ENCODE data around the gene TMEM42.
A peak's percentile ranks its signal among the peaks of the same experiment; 100 is the strongest.

TMEM42 gene

DNA sequence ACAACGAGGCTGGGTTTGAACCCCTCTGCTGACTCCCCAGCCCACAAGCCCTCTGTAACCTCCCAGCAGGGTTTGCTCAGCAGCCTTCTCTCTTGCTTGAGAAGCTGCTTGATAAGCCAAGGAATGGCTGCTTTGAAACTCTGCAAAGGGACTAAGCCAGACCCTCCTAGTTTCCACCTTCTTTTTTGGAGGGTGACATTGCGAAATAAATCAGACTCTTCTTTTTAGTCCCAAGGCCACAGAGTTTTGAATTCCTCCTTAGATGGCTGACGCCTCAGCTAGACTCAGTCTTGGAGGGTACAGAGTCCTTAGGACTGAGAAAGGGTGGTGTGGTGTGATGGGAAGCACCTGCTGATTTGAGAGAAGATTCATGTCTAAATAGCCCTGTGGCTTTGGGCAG is 13.9 kb downstream of the TMEM42 start:
- no peak for DNase-seq

GRCh38 chr3:44877333-44877732 is 15.6 kb downstream of the TMEM42 start:
- no peak for DNase-seq

DNA sequence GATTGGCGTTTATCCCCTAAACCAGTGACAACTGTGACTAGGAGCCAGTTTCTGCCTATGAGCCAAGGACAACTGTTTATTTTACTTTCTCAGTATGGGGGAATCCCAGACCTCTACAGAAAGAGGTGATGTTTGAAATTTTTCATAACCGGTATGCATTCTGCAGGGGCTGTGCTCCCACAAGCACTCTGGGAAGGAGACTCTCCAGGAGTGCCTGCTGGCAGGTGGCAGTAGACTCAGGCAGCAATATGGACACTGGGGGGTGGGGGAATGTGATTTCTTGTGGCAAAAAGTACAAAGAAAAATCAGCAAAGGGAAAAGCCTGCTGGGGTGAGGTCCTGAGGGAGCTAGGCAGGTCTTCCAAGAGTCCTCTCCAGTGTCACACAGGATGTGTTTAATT is 18.6 kb downstream of the TMEM42 start:
- no peak for DNase-seq

DNA sequence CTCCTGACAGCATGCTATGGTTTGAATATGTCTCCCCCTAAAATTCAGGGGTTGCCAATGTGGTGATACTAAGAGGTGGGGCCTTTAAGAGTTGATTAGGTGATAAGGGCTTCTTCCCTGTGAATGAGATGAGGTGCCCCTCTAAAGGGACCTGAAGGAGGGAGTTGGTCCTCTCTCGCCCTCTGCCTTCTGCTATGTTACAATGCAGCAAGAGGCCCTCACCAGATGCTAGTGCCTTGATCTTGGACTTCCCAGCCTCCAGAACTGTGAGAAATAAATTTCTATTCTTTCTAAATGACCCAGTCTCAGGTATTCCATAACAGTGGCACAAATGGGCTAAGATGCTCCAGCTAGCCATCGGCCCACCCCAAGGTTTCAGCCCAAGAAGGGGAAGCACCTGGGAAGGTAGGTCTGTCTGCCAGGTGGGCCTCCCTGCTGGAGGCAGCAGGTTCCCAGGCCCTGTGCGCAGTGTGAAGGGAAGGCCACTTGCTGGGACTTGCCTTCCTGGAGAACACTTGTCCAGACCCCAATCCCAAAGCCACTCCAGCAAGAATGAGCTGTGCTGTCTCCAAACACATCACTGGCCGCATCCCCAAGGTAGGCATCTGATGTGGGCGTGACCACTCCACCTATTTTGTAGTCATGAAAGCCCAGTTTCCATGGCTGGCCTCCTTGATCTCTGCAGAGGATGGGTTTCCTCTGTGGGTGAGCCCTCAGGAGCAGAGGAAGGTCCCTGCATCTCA is 21.7 kb downstream of the TMEM42 start:
- DNase-seq, result no peak

DNA sequence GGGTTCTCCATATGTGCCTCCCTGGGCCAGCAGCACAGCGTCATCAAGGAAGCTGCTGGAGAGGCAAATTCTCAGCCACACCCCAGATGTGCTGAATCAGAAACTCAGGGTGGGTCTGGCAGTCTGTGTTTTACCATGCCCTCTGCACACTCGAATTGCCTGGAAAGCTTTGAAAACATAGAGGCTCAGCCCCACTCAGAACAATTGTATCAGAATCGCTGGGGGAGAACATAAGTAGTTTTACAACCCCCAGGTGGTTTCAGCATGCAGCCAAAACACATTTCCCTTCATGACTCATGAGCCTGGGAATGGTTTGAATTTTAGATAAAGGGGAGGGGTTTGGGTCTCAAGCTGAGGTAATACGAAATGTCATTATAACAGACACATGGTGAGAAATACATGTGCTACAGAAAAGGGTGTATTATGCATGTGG is 22.3 kb downstream of the TMEM42 start:
- no peak for DNase-seq

GRCh38 chr3:44885618-44886017 is 23.9 kb downstream of the TMEM42 start:
- no peak for DNase-seq

- DNase-seq, result no peak
Observed at GRCh38 chr3:44886561-44886960, 24.8 kb downstream of the TMEM42 start.

GRCh38 chr3:44887101-44887500 is 25.4 kb downstream of the TMEM42 start:
- no peak for DNase-seq

- no peak for DNase-seq
Observed at GRCh38 chr3:44890258-44890657, 28.5 kb downstream of the TMEM42 start.

DNA sequence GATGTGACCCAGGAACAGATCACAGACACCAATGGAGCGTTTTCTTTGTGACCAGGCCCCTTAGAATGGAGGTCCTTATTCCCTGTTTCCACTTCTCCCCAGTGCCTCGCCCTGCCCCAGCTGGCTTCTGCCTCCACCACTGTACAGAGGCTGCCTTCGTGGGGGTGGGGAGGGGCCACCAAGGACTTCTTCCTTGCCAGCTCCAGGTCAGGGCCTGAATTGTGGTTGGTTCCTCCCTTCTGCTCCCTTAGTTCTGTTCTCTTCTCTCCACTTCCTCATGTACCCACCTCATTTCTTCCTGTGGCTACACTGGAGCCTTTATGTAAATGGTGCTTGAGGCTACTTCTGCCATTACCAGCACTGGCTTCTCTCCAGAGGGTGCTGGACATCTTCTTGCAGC is 29.1 kb downstream of the TMEM42 start:
- DNase-seq, result peak; percentile 44 to 54

DNA sequence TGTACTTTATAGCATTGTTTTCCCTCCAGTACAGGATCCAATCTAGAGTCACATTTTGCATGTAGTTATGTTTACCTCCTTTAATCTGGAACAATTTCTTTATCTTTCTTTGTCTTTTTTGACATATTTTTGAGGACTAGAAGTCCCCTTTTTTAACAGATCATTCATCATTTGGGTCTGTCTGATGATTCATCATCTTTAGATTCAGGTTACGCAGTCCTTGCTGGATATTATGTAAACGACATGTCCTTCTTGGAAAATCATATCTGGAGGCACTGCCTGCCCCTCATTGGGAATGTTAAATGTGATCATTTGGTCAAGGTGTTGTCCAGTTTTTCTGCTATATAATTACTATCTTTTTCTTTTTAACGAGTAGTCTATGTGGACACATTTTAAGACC is 31.0 kb downstream of the TMEM42 start:
- no peak for DNase-seq

DNA sequence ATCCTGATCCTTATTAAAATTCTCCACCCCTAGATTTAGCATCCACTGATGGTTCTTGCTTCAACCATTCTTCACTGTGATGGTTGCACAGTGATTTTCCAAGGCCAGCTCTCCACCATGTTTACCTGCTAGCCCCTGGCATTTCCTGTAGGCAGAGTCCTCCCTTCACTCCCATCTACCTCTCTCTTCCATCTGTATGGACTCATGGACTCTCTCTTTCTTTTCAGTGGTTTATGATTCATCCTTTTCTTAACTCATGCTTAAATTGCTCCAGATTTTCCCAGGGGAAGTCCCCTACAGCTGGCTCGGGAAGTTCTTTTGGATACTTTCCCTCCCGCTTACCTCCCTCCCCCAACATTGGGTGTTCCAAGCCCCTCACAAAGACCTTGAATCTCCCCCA is 31.4 kb downstream of the TMEM42 start:
- no peak for DNase-seq

GRCh38 chr3:44894485-44894884 is 32.8 kb downstream of the TMEM42 start:
- no peak for DNase-seq

GRCh38 chr3:44896440-44896839 is 34.7 kb downstream of the TMEM42 start:
- no peak for DNase-seq

DNA sequence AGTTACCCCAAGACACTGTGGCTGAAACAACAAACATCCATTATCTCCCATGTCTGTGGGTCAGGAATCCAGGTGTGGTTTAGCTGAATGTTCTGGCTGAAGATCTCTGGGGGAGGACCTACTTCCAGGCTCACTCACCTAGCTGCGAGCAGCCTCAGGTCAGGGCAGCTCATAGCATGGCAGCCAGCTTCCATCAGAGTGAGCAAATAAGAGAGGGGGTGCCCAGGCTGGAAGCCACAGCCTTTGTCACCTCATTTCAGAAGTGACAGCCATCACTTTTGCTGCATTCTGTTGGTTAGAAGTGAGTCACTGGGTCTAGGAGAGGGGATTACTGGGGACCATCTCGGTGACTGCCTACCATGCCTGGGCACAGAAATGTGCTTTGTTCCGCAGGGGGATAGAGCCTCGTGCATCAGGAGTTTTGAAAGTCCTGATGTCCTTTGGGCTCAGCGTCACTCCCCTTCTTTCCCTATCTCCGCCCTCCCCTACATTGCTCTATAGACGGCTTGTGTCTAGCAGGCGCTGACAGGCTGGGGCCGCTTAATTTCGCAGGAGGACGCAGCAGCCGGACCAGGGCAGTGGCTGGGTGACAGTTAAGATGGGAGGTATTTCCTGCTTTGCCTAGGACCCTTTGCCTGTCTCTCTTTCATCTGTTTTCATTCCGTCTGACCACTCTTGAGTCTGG is 38.1 kb downstream of the TMEM42 start:
- DNase-seq, result no peak

- DNase-seq, result no peak
Observed at GRCh38 chr3:44902628-44903027, 40.9 kb downstream of the TMEM42 start.

DNA sequence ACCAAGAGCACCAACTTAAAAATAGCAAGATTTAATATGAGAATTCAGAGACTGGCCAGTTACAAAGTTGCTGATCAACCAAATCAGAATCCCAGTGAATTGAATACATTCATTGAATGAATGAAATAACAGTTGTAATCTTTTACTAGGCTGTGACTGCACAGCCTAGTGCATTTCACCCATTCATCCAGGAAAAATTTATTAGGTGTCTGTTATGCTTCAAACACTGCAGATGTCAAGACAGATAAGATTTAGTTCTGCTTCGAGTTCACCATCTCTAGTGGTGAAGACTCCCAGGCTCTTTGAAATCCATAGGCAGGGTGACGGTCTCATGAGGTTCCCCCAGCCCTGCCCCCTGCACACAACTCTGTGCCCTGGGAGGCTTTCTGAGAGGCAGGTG is 41.6 kb downstream of the TMEM42 start:
- DNase-seq, result no peak

DNA sequence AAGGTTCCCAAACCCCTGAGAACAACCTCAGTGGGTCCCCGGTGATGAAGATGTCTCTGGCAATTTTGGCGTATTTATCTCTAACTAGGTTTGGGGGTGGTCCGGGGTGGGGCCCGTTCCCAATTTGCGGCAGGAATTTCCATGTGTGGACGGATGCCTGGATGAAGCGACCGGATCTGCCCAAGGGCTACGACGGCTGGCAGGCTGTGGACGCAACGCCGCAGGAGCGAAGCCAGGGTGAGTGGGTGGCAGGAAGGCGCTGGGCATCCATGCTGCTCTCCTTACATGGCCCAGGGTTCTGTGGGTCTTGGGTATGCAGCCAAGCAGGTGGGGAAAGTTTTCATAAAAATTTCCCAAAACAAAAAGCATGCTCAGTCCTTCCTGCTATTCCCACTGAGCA is 42.0 kb downstream of the TMEM42 start:
- DNase-seq, result no peak

GRCh38 chr3:44905446-44906157 is 43.9 kb downstream of the TMEM42 start:
- DNase-seq, result no peak

GRCh38 chr3:44906997-44907396 is 45.3 kb downstream of the TMEM42 start:
- DNase-seq, result no peak

DNA sequence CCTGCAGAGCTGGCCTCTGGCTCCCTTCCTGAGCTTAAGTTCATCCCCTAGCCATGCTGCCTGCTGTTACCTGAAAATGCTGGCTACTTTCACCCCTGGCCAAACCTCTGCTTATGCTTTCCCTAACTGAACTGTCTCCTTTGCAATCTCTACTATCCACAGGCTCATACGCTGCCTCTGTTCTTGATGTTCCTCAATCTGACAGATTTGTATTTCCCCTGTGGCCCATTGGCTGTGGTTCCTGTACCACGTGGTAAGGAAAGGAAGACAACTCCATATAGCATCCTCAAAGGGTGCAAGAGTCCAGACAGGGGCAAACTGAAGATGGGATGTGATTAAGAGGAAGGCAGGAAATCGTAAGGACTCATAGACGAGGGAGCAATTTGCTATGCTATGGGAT is 45.9 kb downstream of the TMEM42 start:
- no peak for DNase-seq

DNA sequence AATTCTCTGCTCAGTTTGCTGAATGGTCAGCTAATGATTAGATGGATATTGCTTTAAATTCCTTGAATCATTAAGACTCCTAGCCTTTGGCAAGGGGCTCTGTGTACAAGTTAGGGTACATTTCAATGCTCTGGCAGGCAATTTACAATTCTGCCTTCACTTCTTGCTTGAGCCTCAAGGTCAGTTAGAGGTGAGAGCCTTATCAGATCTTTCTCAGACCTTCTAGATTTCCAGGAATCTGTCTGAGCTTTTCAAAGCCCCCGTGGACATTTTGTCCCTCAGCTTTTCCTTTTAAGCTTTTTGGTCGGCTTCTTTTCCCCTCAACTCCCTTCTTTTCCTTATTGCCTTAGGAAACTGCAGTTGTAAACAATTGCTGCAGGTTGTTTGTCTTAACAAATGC is 47.4 kb downstream of the TMEM42 start:
- DNase-seq, result no peak

GRCh38 chr3:44910693-44911092 is 49.0 kb downstream of the TMEM42 start:
- no peak for DNase-seq

- peak; percentile 54 to 73 for DNase-seq
Observed at GRCh38 chr3:44913868-44914468, 52.3 kb downstream of the TMEM42 start.

All from Kasumi-1 (cell line).